ENCODE measurements around the gene PGK1.
A peak's percentile ranks its signal among the peaks of the same experiment; 100 is the strongest.

- TF ChIP-seq, protein P1, sequence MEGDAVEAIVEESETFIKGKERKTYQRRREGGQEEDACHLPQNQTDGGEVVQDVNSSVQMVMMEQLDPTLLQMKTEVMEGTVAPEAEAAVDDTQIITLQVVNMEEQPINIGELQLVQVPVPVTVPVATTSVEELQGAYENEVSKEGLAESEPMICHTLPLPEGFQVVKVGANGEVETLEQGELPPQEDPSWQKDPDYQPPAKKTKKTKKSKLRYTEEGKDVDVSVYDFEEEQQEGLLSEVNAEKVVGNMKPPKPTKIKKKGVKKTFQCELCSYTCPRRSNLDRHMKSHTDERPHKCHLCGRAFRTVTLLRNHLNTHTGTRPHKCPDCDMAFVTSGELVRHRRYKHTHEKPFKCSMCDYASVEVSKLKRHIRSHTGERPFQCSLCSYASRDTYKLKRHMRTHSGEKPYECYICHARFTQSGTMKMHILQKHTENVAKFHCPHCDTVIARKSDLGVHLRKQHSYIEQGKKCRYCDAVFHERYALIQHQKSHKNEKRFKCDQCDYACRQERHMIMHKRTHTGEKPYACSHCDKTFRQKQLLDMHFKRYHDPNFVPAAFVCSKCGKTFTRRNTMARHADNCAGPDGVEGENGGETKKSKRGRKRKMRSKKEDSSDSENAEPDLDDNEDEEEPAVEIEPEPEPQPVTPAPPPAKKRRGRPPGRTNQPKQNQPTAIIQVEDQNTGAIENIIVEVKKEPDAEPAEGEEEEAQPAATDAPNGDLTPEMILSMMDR (IDR thresholded peaks at IDR 0.05) = no peak
- TF ChIP-seq POLR2A (IDR thresholded peaks at IDR 0.05) = peak in 1 of 2 donors; percentile 49
These were observed 564 bp downstream of the PGK1 start for GRCh38 chrX:78104447-78105176.

Data from adrenal gland (tissue), 5 donors.